HG03159 (cell line): ENCODE data around the gene TMBIM1.

ENCODE experiments used
- ATAC-seq: cut with Tn5 transposase; IDR thresholded peaks from one replicate; pipeline ENCODE4 v1.9.1; 2021; ENCODE audit warnings: mild to moderate bottlenecking, moderate library complexity; ENCODE audit not compliant: unreplicated experiment

TMBIM1 gene

GRCh38 chr2:218293715-218294429 lies 1.6 kb upstream of the TMBIM1 start:
- no peak for ATAC-seq

DNA sequence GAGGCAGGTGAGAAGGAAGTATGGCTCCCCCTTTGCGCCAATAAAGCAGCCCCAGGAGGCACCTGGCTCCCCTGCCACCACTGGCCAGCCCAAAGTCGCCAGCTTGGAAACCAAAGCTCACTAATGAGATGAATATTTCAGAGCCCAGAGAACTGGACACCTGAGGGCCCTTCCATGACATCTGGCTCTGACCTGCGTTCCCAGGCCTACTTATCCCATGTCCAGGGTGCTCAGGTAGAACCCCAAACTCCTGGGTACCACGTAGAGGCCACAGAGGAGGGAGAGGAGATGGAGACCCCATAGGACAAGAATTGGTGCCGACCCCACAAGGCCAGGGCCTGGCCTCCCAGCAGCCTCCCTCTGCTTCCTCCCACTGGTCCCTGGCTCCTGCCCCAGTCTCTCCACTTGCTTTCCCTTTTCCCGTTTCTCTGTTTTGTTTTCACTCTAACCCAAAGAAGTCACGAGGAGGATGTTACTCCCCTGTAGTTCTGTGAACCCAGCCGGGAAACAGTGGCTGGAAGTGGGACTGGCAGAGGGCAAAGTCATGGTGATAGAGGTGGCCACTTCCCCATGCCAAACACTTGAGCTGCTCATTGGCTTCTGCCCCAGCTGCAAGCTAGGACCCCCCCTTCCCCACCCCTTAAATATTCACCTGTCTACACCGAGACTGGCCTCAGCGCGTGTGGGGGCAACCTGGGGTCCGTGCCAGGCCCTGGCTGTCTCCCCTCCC lies 820 bp downstream of the TMBIM1 start:
- no peak for ATAC-seq

GRCh38 chr2:218290316-218291261 lies 1.7 kb downstream of the TMBIM1 start:
- ATAC-seq: peak; percentile 52

- no peak for ATAC-seq
Measured at GRCh38 chr2:218289639-218290315, 2.5 kb downstream of the TMBIM1 start.

GRCh38 chr2:218286570-218287459 lies 5.5 kb downstream of the TMBIM1 start:
- ATAC-seq: peak; percentile 56

- no peak for ATAC-seq
Measured at GRCh38 chr2:218285604-218286003, 6.7 kb downstream of the TMBIM1 start.

DNA sequence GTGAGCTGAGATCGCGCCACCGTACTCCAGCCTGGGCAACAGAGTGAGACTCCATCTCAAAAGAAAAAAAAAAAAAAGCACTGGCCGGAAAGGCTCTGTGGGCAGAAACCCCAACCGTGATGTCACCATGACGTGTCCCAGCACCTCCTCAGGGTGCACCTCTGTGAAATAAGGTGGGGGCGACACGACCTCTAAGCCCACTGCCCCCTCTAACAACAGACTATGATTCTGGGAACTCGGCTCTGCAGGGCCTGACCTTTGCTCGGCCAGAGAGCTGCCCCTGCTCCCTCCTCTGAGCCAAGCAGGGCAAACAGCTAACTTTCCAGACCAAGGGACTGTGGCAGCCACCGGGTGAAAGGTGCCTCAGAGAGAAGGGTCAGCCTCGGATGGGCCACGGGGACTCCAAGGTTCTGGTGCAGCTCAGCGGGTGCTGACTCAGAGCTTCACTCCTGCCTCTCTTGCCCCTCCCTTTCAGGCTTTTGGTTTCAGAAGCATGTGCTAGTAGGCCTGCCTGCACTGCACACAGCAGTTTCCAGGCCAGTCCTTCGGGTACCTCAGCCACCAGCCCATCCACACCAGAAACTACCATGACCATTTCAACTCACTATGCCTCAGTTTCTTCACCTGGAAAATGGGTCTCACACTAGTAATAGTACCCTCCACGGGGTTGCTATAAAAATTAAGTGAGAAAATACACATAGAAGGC lies 8.0 kb downstream of the TMBIM1 start:
- no peak for ATAC-seq

DNA sequence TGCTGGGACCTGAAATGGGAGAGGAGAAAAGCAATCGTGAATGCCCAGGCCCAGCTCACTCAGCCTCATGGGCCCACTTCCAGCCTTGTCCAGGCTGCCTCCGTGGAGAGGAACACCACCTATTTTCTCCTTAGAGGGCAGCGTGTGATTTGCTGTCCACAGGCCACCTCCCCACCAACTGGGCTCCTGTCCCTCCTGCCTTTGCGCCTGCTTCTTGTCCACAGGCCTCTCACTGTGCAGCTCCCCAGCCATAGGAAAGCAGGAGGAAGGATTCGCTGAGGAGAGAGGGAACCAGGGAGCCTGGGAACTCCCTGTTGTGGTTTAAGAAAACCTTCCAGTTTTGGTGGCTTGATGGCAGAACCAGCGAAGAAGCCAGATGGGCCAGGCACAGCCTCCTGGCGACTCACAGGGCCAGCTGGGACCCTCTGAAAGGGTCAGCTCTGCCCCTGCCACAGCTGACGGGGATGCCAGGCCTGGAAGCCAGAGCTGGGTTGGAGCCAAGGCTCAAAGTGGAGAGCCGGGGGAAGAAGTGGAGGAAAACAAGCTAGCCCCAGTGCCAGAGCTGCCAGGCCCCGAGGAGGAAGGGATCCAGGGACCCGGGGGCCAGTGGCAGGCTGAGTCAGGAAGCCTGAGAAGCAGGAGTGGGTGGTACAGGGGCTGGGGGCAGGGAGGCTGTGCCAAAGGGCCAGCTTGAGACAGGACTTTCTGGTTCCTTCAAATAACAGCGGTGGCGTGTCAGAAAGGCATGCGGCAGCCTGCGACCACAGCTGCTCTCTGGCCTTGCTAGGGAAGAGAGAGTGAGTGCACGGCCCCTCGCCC lies 9.9 kb downstream of the TMBIM1 start:
- ATAC-seq: no peak

DNA sequence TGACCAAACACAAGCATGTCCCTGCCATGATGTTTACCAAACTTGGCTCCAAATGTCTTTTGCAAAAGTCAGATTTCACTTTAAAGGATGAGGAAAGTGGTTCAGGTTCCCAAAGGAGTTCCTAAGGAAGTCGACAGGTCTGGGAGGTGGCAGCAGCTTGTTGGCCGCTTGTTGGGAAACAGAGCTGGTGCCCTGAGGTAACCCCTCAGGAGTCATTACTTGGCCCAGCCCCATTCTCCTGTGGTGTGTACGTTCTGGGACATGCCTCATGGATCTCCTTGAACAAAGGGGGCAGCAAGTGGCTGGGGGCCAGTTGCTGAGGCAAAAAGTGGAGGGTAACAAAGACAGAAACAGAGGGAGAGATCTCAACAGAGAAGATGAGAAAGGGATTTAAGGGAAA lies 10.9 kb downstream of the TMBIM1 start:
- ATAC-seq: no peak

DNA sequence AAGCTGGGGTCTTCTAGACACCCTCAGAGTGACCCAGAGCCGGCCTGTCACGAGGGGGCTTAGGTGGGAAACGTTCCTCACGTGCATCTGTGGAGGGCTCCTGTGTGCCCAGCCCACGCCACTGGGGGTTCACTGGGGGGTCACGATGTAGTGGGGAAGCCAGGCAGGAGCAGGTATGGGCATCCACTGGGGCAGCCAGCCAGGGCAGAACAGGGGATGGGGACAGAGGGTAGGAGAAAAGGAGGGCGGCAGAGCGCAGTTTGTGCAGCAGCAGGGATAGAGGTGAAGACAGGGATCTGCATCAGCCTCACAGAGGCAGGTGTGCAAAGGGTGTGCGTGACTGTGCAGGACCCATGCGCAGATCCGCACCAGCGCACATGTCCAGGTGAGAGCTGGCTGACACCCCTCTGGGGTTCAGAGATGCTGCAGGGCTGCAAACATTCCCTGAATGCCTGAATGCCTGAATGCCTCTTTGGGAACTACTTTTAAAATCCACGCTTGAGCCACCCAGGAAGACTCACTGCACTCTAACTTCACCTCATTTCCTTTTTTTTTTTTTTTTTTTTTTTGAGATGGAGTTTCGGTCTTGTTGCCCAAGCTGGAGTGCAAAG lies 11.9 kb downstream of the TMBIM1 start:
- no peak for ATAC-seq

DNA sequence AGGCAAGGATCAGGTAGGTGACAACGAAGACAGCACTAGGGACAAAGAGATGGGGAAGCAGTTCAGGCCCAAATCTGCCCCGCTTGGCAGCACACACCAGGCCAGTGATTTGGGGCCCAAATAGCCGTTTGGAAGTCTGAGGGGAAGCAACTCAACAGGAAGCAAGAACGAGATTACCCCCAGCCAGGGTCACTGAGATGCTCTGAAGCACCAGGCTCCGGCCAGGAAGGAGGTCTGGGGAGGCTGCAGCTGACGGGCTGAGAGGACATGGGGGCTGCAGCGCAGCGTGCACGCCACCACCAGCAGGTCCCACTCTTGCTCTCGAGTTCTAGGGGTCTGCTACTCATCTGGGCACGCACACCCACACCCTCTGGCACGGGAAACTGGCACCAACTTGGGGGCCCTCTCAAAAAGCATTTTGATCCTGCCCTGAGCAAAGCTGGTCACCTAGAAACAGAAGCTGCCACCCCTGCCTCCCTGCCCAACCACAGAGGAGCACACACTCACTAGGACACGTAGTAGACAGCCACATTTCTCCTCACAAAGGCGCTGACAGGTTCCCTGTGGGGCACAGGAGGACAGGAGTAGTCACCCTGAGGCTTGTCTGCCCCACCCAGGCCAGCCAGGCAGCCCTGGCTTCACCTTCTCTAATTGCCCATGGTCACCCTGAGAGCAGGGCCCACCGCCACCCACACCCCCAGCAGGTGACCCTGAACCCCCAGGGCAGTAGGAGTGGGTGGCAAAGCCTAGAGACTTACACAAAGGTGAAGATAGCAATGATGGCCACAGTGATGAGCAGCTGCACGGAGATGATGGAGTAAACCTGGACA lies 13.6 kb downstream of the TMBIM1 start:
- ATAC-seq: no peak

DNA sequence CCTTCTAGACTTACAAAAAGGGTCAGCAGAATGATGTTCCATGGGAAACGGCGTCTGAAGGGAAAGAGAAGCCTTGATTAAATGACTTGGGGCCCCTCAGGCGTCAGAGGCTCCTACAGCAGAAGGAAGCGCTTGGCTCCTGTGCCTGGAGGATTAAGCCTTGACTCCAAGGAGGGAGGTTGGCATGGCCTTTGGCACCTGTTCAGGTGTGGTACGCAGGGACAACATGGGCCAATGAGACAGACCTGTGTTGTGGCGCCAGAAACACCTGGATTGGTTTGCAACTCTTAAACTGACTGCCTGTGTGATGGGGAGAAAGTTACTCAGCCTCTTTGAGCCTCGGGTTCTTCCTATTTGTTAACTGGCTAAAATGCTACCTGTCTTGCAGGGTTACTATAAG lies 14.4 kb downstream of the TMBIM1 start:
- ATAC-seq: no peak

GRCh38 chr2:218276986-218277755 lies 15.1 kb downstream of the TMBIM1 start:
- ATAC-seq: no peak

- no peak for ATAC-seq
Measured at GRCh38 chr2:218275371-218276072, 16.8 kb downstream of the TMBIM1 start.

DNA sequence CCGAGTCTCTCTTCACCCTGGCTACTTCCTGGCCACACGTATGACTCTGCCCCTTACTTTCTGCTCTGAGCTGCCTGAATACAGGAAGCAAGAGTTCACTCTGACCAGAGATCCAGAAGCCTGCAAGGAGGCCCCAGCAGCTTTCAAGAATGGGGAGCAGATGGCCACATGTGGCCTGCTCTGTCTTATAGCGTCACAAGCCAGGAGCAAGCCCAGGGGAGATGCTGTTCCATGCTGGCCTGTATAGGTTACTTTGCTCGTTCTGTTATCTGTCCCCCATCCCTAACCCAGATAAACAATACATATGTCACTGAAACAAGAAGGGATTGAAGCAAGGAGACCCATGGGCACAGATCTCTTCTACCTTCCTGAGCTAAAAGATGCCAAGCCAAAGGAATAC lies 17.7 kb downstream of the TMBIM1 start:
- no peak for ATAC-seq

GRCh38 chr2:218273908-218274249 lies 18.4 kb downstream of the TMBIM1 start:
- no peak for ATAC-seq
